NCI-H1417 treated with DMSO at 0.1 percent for 48 hours (cell line): ENCODE data around the gene ZRANB1.

ENCODE experiments used
- DNase-seq: peaks from one replicate; lab custom pipeline; 2025; lab: John Stamatoyannopoulos, UW

ZRANB1 gene

DNA sequence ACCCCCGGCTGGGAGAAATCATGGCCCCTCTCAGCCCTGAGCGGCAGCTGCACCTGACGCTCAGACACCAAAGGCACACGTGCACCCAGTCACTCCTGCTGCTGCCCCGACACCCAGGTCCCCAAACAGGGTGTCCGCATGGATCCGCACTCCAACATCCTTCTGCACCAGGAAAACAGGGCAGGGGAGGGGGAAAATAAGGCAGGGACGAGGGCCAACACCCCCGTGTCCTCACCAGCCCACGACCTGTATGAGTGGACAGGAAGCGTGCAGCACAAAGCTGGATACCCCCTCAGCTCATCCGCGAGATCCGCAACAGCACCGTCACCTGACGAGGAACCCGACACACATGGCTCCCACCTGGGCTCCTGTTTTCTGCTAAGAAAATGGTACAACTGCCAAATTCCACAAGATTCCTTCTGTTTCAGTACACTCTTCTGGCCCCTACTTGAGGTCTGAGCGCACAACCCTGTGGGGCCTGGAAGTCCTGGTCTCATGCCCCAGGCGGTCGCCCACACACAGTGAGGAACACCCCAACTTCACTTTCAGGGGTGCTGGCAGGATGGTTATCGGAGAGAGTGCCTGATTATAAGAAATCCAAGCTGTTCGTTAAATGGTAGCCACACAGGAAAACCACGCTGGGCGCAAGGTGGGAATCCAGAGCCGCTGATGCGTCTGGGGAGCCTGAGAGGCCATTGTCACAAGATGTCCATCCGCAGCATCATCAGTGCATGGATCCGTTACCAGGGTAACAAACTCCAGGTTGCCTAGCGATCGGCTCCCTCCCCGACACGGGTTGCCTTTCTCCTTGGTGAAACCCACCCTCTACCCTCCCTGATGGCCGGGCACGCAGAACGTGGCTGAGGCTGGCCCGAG, 63.6 kb downstream of the ZRANB1 start:
- no peak for DNase-seq

- DNase-seq: no peak
Measured at GRCh38 chr10:125006188-125006680, 64.3 kb downstream of the ZRANB1 start.

GRCh38 chr10:125006921-125007426, 65.1 kb downstream of the ZRANB1 start:
- no peak for DNase-seq

- no peak for DNase-seq
Measured at GRCh38 chr10:125007436-125007835, 65.5 kb downstream of the ZRANB1 start.

DNA sequence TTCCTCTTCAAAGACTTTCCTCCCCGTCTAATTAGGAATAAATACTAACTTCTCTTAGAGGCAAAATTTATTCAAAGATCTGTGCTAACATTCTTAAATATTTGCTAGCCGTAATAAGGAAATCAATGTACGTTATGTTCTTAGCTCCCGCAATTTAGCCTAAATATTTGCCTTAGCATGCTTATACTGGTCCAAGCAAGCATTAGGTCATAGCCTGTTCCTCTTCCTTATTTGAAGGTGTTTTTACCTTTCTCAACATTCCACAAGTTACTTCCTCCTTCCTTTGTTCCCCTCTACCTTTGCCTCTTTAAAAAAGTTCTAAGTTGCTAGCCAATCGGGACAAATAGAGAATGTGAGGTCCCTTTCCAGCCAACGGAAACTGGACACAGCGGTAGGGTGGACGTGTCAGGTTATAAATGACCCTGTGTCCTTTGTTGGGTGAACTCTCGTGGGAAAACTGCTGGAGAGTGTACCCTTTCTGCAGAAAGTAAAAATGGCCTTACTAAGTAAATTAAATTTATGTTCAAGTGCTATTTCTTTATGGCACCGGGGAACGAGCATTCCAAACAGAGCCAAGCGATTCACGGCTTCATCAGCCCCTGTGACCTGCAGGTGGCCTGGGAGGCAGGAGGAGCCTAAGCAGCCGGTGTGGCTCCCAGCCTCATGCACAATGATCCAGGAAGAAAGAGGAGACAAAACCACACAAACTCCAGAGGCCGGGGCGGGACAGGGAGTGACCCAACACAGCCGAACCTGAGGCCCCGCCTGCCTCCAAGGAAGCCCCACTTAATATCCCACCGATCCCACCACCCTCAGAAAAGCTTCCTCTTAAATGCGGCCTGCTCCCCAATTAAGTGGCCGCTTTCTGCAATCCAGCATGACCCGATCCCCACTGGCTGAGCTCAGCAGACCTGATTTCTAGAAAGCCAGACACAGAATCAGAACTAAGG, 67.0 kb downstream of the ZRANB1 start:
- no peak for DNase-seq

- no peak for DNase-seq
Measured at GRCh38 chr10:125009661-125010161, 67.8 kb downstream of the ZRANB1 start.

- no peak for DNase-seq
Measured at GRCh38 chr10:125010362-125010761, 68.4 kb downstream of the ZRANB1 start.

DNA sequence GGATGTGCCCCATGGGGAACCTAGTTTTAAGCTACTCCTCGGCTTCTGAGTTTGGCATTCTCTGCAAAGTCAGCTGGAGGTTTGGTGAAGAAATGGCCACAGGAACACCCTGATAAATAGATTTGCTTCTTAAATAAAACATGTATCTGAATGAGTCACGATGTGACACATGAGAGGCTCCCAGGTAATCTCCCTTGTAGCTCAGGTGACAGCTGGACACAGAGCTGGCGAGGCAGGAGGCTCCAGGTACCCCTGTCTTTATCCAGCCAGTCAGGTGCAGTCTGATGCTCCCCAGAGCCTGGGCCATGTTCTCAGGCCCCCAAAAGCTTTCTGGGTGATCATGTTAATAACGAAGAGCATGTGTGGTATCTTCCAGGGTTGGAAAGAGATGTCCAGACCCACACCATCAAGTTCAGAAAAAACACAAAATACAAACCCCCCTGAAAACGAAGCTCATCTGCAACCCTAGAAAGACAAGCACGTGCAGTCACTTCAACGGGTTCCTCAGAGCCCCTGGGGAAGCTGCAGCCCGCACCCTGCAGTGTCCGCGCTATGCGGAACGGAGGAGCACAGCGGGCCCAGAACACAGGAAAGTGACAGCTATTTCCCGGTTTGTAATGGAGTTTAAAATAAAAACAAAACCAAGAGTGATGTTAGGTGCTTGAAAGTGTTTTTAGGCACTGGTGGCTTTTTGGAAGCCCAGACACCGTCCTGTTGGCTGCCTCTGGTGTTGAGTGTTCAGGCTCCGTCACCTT, 69.4 kb downstream of the ZRANB1 start:
- no peak for DNase-seq

GRCh38 chr10:125011926-125012705, 70.2 kb downstream of the ZRANB1 start:
- no peak for DNase-seq

GRCh38 chr10:125012851-125013528, 71.1 kb downstream of the ZRANB1 start:
- DNase-seq: no peak

DNA sequence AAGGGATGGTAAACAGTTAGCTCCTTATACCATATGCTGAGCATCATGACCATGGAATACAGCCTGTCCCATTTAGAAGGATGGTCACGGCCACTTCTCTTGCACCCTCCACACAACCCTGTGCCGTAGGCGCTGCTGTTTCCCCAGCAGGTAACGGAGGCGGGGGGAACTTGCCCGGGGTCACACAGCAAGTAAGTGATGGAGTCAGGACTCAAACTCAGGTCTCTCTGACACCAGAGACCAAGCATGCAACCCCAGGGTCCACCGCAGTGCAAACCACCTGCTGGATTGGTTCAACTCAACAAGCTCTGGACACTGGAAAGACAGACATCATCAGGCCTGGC, 71.6 kb downstream of the ZRANB1 start:
- no peak for DNase-seq

- no peak for DNase-seq
Measured at GRCh38 chr10:125014086-125014830, 72.3 kb downstream of the ZRANB1 start.

DNA sequence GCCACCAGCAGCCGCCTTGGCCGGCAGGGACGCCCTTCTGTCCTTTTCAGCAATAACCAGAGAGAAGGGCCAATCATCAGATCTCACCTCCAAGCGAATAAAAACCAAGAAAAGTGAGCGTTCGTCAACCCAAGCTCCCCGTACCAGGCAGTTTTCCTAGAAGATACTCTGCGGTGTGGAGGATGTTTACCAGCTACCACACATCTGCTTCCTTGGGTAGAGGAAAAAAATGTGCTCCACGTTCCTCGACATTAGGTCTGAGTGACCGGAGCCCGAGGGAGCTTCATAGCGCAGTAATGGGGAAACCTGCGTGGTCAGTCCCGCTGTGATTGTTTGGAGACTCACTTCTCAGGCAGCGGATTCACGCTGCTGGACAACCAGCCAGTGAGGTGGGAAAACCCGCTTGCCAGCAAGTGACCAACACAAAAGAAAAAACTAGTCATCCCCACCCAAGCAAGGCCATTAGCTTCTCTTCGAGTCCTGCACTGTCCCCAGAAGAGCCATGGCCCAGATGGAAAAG, 73.0 kb downstream of the ZRANB1 start:
- DNase-seq: no peak

DNA sequence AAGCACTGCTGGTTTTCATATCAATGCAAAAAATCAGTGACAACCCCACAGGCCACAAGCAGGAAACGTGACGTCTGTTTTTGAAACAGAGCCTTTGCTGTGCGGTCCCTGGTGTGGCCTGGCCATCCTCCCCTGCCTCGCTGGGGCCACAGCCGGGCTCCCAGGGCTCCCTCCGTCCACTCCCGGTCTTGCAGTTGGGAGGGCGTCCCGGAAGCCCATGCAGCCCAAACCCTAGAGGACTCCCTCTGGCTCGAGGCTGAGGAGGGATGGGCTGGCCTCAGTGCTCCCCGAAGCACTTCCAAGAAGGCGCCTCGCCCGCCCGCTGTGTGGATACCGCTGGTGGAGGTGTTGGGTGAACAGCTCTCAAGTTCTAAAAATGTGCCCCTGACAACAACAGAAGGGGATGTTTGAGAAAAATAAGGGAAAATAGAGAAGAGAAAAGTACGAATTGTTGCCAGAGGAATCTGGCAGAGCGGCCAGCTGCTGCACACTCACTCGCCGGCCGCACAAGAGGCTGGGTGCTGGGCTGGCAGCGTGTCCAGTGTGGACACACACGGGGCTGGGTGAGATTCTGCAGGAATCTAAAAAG, 73.5 kb downstream of the ZRANB1 start:
- DNase-seq: no peak

DNA sequence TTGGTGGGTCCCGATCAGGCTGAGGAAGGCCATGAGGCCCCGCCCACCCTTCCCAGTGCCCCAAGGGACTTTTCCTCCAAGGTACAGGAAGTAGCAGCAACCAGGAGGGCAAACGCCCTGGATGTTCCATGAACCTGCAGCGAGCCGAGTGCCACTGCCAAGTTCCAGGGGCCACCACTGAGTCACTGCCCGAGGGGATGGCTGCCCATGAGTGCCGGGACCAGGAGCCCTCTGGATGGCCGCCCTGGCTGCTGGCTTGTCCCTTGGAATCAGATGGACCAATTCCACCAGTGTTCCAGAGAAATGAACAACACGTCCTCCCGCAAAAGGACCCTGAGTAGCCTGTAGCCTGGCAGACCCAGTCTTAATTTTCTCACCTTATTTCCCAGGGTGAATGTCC, 74.2 kb downstream of the ZRANB1 start:
- DNase-seq: no peak

DNA sequence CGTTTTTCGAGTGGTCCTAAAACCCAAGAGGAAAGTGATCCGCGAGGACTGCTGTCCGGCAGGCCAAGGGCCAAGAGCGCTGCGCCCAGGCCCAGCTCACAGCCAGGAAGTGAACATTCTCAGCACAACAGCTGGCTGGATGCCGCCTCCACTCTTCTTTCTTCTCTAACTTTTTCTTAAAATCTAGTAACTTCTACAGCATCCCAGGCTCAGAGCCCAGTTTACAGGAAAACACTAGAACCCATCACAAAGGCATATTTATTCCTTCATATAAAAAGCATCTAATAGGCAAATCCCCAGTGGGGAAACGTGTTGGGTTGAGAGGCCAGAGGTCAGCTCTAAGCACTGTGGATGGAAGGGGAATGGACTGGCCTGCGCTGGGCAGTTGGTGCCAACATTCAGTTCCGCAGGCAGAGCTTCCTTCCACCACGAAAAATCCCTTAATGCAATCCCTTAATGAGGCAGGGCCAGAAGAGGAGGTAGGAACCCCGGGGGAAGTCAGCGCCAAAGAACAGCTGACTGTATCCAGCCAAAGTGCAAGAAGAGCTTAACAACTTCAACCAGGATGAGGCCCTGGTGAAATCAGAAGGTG, 74.8 kb downstream of the ZRANB1 start:
- DNase-seq: no peak

GRCh38 chr10:125017547-125018298, 75.8 kb downstream of the ZRANB1 start:
- no peak for DNase-seq
